Heart left ventricle (tissue), 16 donors: Measurements from ENCODE around the gene ZNF441. TPM values are rescaled to one million over a fixed set of nuclear protein-coding genes. Genes with fewer than 3 reads are reported as not detected.

Experiments
- ATAC-seq, 4 donors: fragments of 200-7000 bp; cut with Tn5 transposase; one replicate each; pipeline ENCODE4 v1.9.1; 2020 to 2022; ENCODE audit warnings: moderate library complexity in 4 of 4, mild to moderate bottlenecking in 3 of 4, moderate number of reproducible peaks in 1 of 4
- DNase-seq, 5 donors: peaks; one replicate each; pipeline ENCODE4 v3.0.0-alpha.2; 2020
- H3K27ac ChIP-seq, 12 donors: fragments of 200-600 bp; sonication (generic) in 4 of 12; one replicate each; pipeline versions ENCODE4 v1.5.0 to v1.8.0; 2016 to 2022; ENCODE audit warnings: mild to moderate bottlenecking in 2 of 12
- H3K27me3 ChIP-seq, 9 donors: fragments of 200-600 bp; sonication (generic) in 2 of 9; one replicate each; pipeline versions ENCODE4 v1.5.1 to v1.8.0; 2016 to 2022; ENCODE audit warnings: mild to moderate bottlenecking in 3 of 9
- H3K36me3 ChIP-seq, 9 donors: fragments of 200-600 bp; sonication (generic) in 2 of 9; one replicate each; pipeline versions ENCODE4 v1.5.0 to v1.8.0; 2018 to 2022; ENCODE audit warnings: mild to moderate bottlenecking in 2 of 9
- H3K4me1 ChIP-seq, 12 donors: fragments of 200-600 bp; sonication (generic) in 4 of 12; one replicate each; pipeline versions ENCODE4 v1.5.0 to v1.8.0; 2016 to 2022; ENCODE audit warnings: mild to moderate bottlenecking in 3 of 12
- H3K4me3 ChIP-seq, 12 donors: fragments of 200-600 bp; sonication (generic) in 4 of 12; one replicate each; pipeline versions ENCODE4 v1.5.0 to v1.8.0; 2017 to 2022; ENCODE audit warnings: mild to moderate bottlenecking in 9 of 12, moderate library complexity in 4 of 12
- H3K9me3 ChIP-seq, 12 donors: fragments of 200-600 bp; sonication (generic) in 4 of 12; one replicate each; pipeline versions ENCODE4 v1.5.0 to v1.8.0; 2016 to 2022; ENCODE audit warnings: mild to moderate bottlenecking in 1 of 12
- CTCF ChIP-seq, 12 donors: fragments of 200-600 bp; sonication (generic) in 4 of 12; IDR thresholded peaks; one replicate each; pipeline versions ENCODE4 v1.5.0 to v1.8.0; 2018 to 2022; ENCODE audit warnings: antibody characterized with exemption in 12 of 12, mild to moderate bottlenecking in 5 of 12
- POLR2A ChIP-seq, 2 donors: fragments of 450-650 bp; IDR thresholded peaks; one replicate each; pipeline ENCODE4 v1.6.1; 2017; ENCODE audit warnings: antibody characterized with exemption in 2 of 2, mild to moderate bottlenecking in 2 of 2, moderate library complexity in 2 of 2
- WGBS, 4 donors: extraction: QIAGEN DNeasy Blood & Tissue Kit in 2 of 4; methylation state at CpG; one replicate each; pipeline versions ENCODE4 v1.1.5 to v1.1.7; 2013 to 2018; 5-methylcytosine and 5-hydroxymethylcytosine counted together
- intact Hi-C, 10 donors: fragments of 100-400 bp; cut with DNase I; formaldehyde crosslinking; loops; one replicate each; pipeline versions ENCODE4 v1.11.1 to v1.14.2; 2022
- polyA plus RNA-seq, 2 donors: library from polyadenylated mRNA; stranded (reverse); fragments of 200-250 nt; gene quantifications; one replicate each; pipeline ENCODE4 v1.2.3, GENCODE V29; 2013
- total RNA-seq, 9 donors: library from RNA; depleted of rRNA in 2 of 9; stranded (reverse); fragments of >200 nt in 2 of 9; fragmentation: NEBNext Ultra II Directional in 3 of 9; extraction: Animal tissue kit (Norgen Biotek cat#: 25700) in 3 of 9; gene quantifications; one replicate each; pipeline versions ENCODE4 v1.1.0 to v1.2.4, GENCODE V29; 2016 to 2023
- donor health status: ischemic (EF 13 %, LVEDD 7.1; RV severe dilation, severe dysfunction).
- donor health status: healthy with polysubstance abuse.
- donor health status: DM: no; HTN: yes; CAD: no.
- donor health status: DM: no; HTN: no; CAD: no.
- donor health status: ischemic (EF 25% LVEDD 6.9; RV normal size, moderate dysfunction).
- donor health status: ischemic (EF 25% LVEDD 5.7; RV mildly dilated, moderate dysfunction).
- donor health status: healthy.
- donor health status: DM: yes; HTN: yes; CAD: no.
- donor health status: ischemic (EF 35%, LVEDD 5.7; RV mildly dilated, moderate dysfunction).
- donor health status: nonischemic (EF 11% LVEDD 7.7; RV severe dilation, severe dysfunction).
- donor health status: DM: yes; HTN: yes; CAD: no.
- donor health status: PGD.
- donor health status: ischemic (EF 29% LVEDD 5.4; RV normal size, mild dysfunction).
- donor health status: nonischemic (EF 23%, LVEDD 6.1; RV moderate dilation, normal function).

Gene ZNF441
- total and polyA plus RNA-seq, 11 donors, result 2.4 to 9.3 (median 3.7) TPM

GRCh38 chr19:11729586-11729985, 37.2 kb upstream of the ZNF441 start:
- Histone ChIP-seq H3K9me3 (peaks cover 0 to 8% (median 0%) of the 10 kb centered on the region in 12 donors), H3K36me3 (peaks cover 0 to 27% (median 8%) of the 10 kb centered on the region in 9 donors), H3K27me3 (no peaks in the 10 kb centered on the region), H3K4me3 (no peak overlapping the region), H3K4me1 (no peaks in the 10 kb centered on the region), H3K27ac (no peak overlapping the region)
- TF ChIP-seq CTCF (IDR thresholded peaks at IDR 0.05) (no peak), POLR2A (IDR thresholded peaks at IDR 0.05) (no peak)
- 72 to 91% (median 84%) methylated on average over 4 of the region's 4 CpGs for WGBS, 4 donors
- intact Hi-C loops, result no loop called here
- no peak for ATAC-seq
- DNase-seq, result no peak

- TF ChIP-seq POLR2A (IDR thresholded peaks at IDR 0.05) (no peak), CTCF (IDR thresholded peaks at IDR 0.05) (no peak)
- WGBS, 4 donors, result 86 to 98% (median 93%) methylated on average over 1 of the region's 1 CpG
- no peaks in the 10 kb centered on the region for H3K27me3 ChIP-seq
- intact Hi-C loops, result loop anchor here in 4 of 10 donors (5.0 kb wide), 2 partner anchors 33 to 38 kb away; no protein-coding TSS in a partner anchor
- peaks cover 0 to 27% (median 20%) of the 10 kb centered on the region in 12 donors for H3K4me1 ChIP-seq
- DNase-seq, result no peak
- H3K36me3 ChIP-seq, result peaks cover 0 to 10% (median 0%) of the 10 kb centered on the region in 9 donors
- no peak overlapping the region for H3K4me3 ChIP-seq
- no peaks in the 10 kb centered on the region for H3K9me3 ChIP-seq
- ATAC-seq, result no peak
- H3K27ac ChIP-seq, result no peak overlapping the region
Measured at GRCh38 chr19:11735375-11735774, 31.4 kb upstream of the ZNF441 start.

GRCh38 chr19:11736696-11737095, 30.1 kb upstream of the ZNF441 start:
- DNase-seq (peak; percentile 41 to 74 (median 54)), ATAC-seq (peak in 3 of 4 donors; percentile 7 to 18 (median 8))
- Histone ChIP-seq H3K4me1 (peaks cover 0 to 27% (median 20%) of the 10 kb centered on the region in 12 donors), H3K4me3 (peak overlapping the region in 2 of 12 donors; percentile 5 to 24), H3K9me3 (no peaks in the 10 kb centered on the region), H3K36me3 (no peaks in the 10 kb centered on the region), H3K27ac (no peak overlapping the region), H3K27me3 (no peaks in the 10 kb centered on the region)
- intact Hi-C loops, result loop anchor here in 4 of 10 donors (5.0 kb wide), 2 partner anchors 34 to 39 kb away; no protein-coding TSS in a partner anchor
- TF ChIP-seq POLR2A (IDR thresholded peaks at IDR 0.05) (peak in 1 of 2 donors; percentile 17), CTCF (IDR thresholded peaks at IDR 0.05) (no peak)
- 21 to 43% (median 33%) methylated on average over 2 of the region's 2 CpGs for WGBS, 4 donors

GRCh38 chr19:11737964-11738745, 28.6 kb upstream of the ZNF441 start:
- 0% methylated on average over 32 to 52 of the region's 52 CpGs for WGBS, 4 donors
- TF ChIP-seq CTCF (IDR thresholded peaks at IDR 0.05), result peak in 3 of 12 donors; percentile 8 to 26 (median 10)
- TF ChIP-seq POLR2A (IDR thresholded peaks at IDR 0.05), result no peak
- DNase-seq (peak; percentile 18 to 67 (median 37)), ATAC-seq (peak; percentile 3 to 65 (median 34))
- H3K9me3 ChIP-seq, result no peaks in the 10 kb centered on the region
- H3K27ac ChIP-seq, result peak overlapping the region; percentile 77 to 96 (median 90)
- no peaks in the 10 kb centered on the region for H3K36me3 ChIP-seq
- peak overlapping the region; percentile 79 to 100 (median 92) for H3K4me3 ChIP-seq
- peaks cover 0 to 27% (median 20%) of the 10 kb centered on the region in 12 donors for H3K4me1 ChIP-seq
- intact Hi-C loops, result loop anchor here in 6 of 10 donors (2.0 to 5.0 kb wide), 4 partner anchors 29 to 61 kb away; partner anchors contain the start of genes ZNF441 (in 3 of the 6) and ZNF491 (in 1 of the 6)
- no peaks in the 10 kb centered on the region for H3K27me3 ChIP-seq
